AG04449 (cell line): ENCODE results near the gene MT1E.

Experiments
- CTCF ChIA-PET: fragments of 350-600 bp; formaldehyde crosslinking; extraction: SDS; loops from one replicate; lab custom pipeline; 2021; ENCODE audit warnings: antibody characterized with exemption; lab: Yijun Ruan, JAX
- POLR2A ChIA-PET: fragments of 400-600, 350-600 bp; formaldehyde crosslinking; extraction: SDS; loops from one replicate; lab custom pipeline; 2020; ENCODE audit warnings: antibody characterized with exemption, inconsistent platforms; lab: Yijun Ruan, JAX
- DNase-seq: peaks from one replicate; pipeline ENCODE4 v3.0.0-alpha.2; 2010; ENCODE audit warnings: low read depth, low spot score
- H3K4me3 ChIP-seq: 2 replicates; pipeline ENCODE4 v1.5.1; 2011; ENCODE audit warnings: low read depth, mild to moderate bottlenecking, control low read depth, low read length
- CTCF ChIP-seq: IDR thresholded peaks from one replicate; pipeline ENCODE4 v1.5.1; 2011; ENCODE audit warnings: mild to moderate bottlenecking, moderate library complexity, low read length, control low read depth, inconsistent platforms; ENCODE audit not compliant: insufficient read depth; ENCODE audit errors: missing control alignments

Gene MT1E

GRCh38 chr16:56600398-56600999, 25.1 kb upstream of the MT1E start:
- ChIA-PET CTCF (interaction anchor here (0.6 to 10.2 kb wide), 32 partner anchors 9 to 251 kb away, joined by 3 to 174 read pairs (median 4); partner anchors contain the start of gene BBS2), POLR2A (no interaction called here)
- no peak for DNase-seq
- TF ChIP-seq CTCF, result peak; percentile 65
- no peak overlapping the region for H3K4me3 ChIP-seq

DNA sequence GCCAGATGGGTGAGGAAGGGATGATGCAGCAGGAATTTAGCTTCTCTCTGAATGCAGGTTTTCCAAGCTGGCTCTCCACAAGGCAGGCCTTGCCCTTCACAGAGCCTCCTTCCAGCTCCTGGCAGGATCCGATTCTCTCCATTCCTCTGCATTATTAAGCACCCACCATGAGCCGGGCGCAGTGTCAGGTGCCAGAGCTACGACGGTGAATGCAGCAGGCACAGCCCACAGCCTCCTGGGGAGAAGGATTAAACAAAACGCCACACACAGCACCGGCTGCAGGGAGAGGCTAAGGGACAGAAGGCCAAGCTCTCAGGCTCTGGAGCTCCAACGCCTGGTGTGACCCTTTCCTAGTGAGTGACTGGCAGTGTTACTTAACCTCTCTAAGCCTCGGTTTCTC, 24.3 kb upstream of the MT1E start:
- no peak for DNase-seq
- H3K4me3 ChIP-seq, result no peak overlapping the region
- ChIA-PET POLR2A (interaction anchor here (17.5 kb wide), 1 partner anchor 25 kb away, joined by 263 read pairs; the partner anchor contains the start of gene MT1E), CTCF (interaction anchor here (0.8 to 10.2 kb wide), 26 partner anchors 8 to 250 kb away, joined by 3 to 174 read pairs (median 4); partner anchors contain the start of gene BBS2)
- no peak for TF ChIP-seq CTCF

DNA sequence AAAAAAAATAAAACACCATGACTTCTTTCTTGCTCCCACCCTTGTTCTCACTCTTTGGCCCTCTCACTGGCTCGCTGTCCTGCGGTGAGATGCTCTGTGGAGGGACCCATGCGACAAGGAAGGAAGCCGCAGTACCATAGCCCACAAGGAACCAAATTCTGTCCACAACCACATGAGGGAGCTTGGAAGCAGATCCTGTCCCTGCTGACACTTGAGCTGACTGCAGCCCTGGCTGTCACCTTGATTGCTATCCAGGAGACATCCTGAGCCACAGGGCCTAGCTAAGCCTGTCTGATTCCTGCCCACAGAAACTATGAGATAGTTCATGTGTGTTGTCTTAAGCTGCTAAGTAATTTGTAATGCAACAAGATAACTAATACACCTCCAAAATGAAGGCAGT, 22.0 kb upstream of the MT1E start:
- no peak overlapping the region for H3K4me3 ChIP-seq
- ChIA-PET CTCF (interaction anchor here (0.6 to 10.2 kb wide), 16 partner anchors 10 to 183 kb away, joined by 3 to 174 read pairs (median 4); partner anchors contain the start of gene BBS2), POLR2A (interaction anchor here (1.2 to 17.5 kb wide), 2 partner anchors 23 to 99 kb away, joined by 3 to 263 read pairs; partner anchors contain the start of gene MT1E)
- TF ChIP-seq CTCF, result peak; percentile 58
- no peak for DNase-seq

DNA sequence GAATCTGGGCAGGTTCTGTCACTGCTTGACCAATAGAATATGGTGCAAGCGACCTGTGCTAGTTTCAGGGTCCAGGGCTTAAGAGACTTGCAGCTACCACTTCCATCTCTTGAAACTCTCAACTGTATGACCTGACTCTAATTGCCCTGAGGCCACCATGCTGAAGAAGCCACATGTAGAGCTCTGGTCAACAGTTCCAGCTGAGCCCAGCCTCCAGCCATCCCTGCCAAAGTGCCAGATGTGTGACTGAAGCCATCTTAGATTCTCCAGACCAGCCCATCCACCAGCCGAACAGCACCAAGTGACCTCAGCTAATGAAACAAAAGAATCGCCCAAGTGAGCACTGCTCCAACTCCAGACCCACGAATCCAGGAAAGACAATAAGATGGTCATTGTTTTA, 20.6 kb upstream of the MT1E start:
- ChIA-PET CTCF (interaction anchor here (0.6 to 10.2 kb wide), 14 partner anchors 8 to 126 kb away, joined by 3 to 174 read pairs (median 3); no protein-coding TSS in a partner anchor), POLR2A (interaction anchor here (17.5 kb wide), 1 partner anchor 21 kb away, joined by 263 read pairs; the partner anchor contains the start of gene MT1E)
- DNase-seq, result no peak
- TF ChIP-seq CTCF, result no peak
- no peak overlapping the region for H3K4me3 ChIP-seq

DNA sequence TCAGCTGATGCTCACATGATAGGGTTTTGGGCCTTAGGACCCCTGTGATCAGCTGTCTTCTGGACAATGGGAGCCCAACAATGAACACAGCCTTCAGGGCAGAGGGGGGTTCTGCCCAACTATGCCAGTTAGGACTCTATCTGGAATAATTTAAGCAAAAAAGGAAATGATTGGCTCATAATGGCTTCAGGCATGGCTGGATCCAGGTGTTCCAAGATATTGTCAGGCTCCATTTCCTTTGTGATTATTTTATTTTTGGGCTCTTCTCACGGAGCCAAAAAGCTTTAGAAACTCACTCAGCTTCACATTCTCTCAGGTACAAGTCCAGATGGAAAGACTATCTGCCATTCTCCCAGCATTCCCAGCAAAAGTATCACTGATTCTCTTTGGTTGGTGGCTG, 20.1 kb upstream of the MT1E start:
- CTCF ChIA-PET, result interaction anchor here (0.6 to 10.2 kb wide), 14 partner anchors 8 to 123 kb away, joined by 3 to 174 read pairs (median 3); no protein-coding TSS in a partner anchor
- TF ChIP-seq CTCF, result no peak
- no peak for DNase-seq
- POLR2A ChIA-PET, result interaction anchor here (17.5 kb wide), 1 partner anchor 21 kb away, joined by 263 read pairs; the partner anchor contains the start of gene MT1E
- no peak overlapping the region for H3K4me3 ChIP-seq

DNA sequence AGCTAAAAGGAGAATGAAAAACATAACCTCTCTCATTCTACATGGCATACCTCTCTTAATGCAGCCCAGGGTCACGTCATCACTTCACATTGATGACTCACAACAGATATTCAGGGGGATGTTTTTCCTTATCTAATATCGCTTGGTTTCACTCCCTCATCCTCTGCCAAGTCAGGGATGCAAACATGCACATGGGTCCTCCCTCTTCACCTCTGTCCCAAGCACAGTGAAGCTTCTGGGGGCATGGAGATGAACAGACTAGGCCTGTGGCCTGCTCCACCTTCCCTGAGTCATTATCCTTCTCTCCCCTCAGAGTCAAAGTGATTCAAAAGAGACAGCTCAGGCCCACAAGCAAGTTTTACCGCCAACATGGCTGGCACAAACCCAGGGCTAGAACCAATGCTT, 19.5 kb upstream of the MT1E start:
- no peak for TF ChIP-seq CTCF
- DNase-seq, result no peak
- ChIA-PET CTCF (interaction anchor here (0.8 to 10.2 kb wide), 12 partner anchors 9 to 123 kb away, joined by 3 to 174 read pairs (median 3); no protein-coding TSS in a partner anchor), POLR2A (interaction anchor here (0.8 to 17.5 kb wide), 2 partner anchors 20 to 155 kb away, joined by 3 to 263 read pairs; partner anchors contain the start of genes MT1E, NUDT21 and OGFOD1)
- H3K4me3 ChIP-seq, result no peak overlapping the region
